Glutamatergic neuron (in vitro differentiated cells): ENCODE data around the gene RSAD2. TPM values are rescaled to one million over a fixed set of nuclear protein-coding genes. Genes with fewer than 3 reads are reported as not detected.
"Not testable (repeated sequence)": the region's sequence is repeated elsewhere in the genome, so short reads cannot be mapped to it uniquely, and the experiment has no call there.

Source experiments
- DNase-seq: peaks from one replicate; pipeline ENCODE4 v3.0.0; 2022
- H3K27ac Mint-ChIP-seq: one replicate; pipeline ENCODE4 v1.8.0; 2020; ENCODE audit warnings: mild to moderate bottlenecking, mixed read lengths, inconsistent platforms; ENCODE audit not compliant: unreplicated experiment
- H3K27me3 Mint-ChIP-seq: one replicate; pipeline ENCODE4 v1.8.0; 2020; ENCODE audit warnings: mild to moderate bottlenecking, moderate library complexity, mixed read lengths, inconsistent platforms; ENCODE audit not compliant: unreplicated experiment
- H3K36me3 Mint-ChIP-seq: one replicate; pipeline ENCODE4 v1.8.0; 2020; ENCODE audit warnings: mild to moderate bottlenecking, mixed read lengths, inconsistent platforms; ENCODE audit not compliant: unreplicated experiment
- H3K4me1 Mint-ChIP-seq: one replicate; pipeline ENCODE4 v1.8.0; 2020; ENCODE audit warnings: mild to moderate bottlenecking, low read depth, mixed read lengths, inconsistent platforms; ENCODE audit not compliant: unreplicated experiment
- H3K4me3 Mint-ChIP-seq: one replicate; pipeline ENCODE4 v1.8.0; 2020; ENCODE audit warnings: mild to moderate bottlenecking, mixed read lengths, inconsistent platforms; ENCODE audit not compliant: unreplicated experiment
- H3K9me3 Mint-ChIP-seq: one replicate; pipeline ENCODE4 v1.8.0; 2020; ENCODE audit warnings: mild to moderate bottlenecking, moderate library complexity, mixed read lengths, inconsistent platforms; ENCODE audit not compliant: unreplicated experiment
- total RNA-seq: library from RNA; stranded (reverse); fragmentation: NEBNext Ultra II Directional; extraction: Animal tissue kit (Norgen Biotek cat#: 25700); gene quantifications from one replicate; pipeline ENCODE4 v1.2.1, GENCODE V29; 2021; ENCODE audit not compliant: unreplicated experiment
- TF ChIP-seq, protein P1 (sequence below): fragments of 200-600 bp; sonication (generic); IDR thresholded peaks from one replicate; pipeline ENCODE4 v1.5.0; 2021; ENCODE audit not compliant: partially characterized antibody, unreplicated experiment

Gene RSAD2
- total RNA-seq, 1 donor from 2014 or later: not detected

- peaks cover 2% of the 10 kb centered on the region for H3K27me3 Mint-ChIP-seq
- H3K27ac Mint-ChIP-seq: no peak overlapping the region
- no peak for DNase-seq
- H3K9me3 Mint-ChIP-seq: peaks cover 4% of the 10 kb centered on the region
- peaks cover 14% of the 10 kb centered on the region for H3K36me3 Mint-ChIP-seq
- TF ChIP-seq, protein P1, sequence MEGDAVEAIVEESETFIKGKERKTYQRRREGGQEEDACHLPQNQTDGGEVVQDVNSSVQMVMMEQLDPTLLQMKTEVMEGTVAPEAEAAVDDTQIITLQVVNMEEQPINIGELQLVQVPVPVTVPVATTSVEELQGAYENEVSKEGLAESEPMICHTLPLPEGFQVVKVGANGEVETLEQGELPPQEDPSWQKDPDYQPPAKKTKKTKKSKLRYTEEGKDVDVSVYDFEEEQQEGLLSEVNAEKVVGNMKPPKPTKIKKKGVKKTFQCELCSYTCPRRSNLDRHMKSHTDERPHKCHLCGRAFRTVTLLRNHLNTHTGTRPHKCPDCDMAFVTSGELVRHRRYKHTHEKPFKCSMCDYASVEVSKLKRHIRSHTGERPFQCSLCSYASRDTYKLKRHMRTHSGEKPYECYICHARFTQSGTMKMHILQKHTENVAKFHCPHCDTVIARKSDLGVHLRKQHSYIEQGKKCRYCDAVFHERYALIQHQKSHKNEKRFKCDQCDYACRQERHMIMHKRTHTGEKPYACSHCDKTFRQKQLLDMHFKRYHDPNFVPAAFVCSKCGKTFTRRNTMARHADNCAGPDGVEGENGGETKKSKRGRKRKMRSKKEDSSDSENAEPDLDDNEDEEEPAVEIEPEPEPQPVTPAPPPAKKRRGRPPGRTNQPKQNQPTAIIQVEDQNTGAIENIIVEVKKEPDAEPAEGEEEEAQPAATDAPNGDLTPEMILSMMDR: no peak
- no peaks in the 10 kb centered on the region for H3K4me1 Mint-ChIP-seq
- H3K4me3 Mint-ChIP-seq: no peak overlapping the region
These were observed 23.2 kb upstream of the RSAD2 start for GRCh38 chr2:6854416-6854815.

DNA sequence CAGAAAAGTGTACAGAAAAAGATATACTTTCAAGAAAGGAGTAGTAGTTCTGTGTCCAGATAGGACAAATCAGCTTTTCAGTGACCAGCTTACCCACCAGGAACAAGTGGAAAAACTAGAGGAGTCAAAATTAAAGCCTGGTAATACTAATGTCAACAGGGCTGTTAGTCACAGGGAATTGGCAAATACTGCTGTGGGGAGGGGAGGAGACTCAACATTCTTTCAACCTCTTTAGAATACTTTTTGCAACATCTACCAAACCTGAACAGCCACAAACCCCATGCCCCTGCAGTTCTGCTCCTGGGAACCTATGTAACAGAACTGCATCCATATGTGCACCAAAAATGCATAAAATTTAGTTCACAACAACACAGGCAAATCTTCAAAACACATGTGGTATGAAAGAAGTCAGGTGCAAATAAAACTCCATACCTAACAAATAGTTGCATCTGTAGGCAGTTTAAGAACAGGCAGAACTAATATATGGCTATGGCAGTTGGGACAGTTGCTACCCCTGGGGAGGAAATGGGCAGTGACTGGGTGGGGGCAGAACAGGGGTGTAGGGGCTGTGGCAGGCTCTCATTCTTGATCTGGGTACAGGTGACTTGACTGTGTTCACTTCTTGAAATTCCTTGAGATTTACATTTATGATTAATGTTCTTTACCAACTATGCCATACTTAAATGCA is 21.6 kb upstream of the RSAD2 start:
- no peaks in the 10 kb centered on the region for H3K4me1 Mint-ChIP-seq
- peaks cover 2% of the 10 kb centered on the region for H3K27me3 Mint-ChIP-seq
- peaks cover 22% of the 10 kb centered on the region for H3K36me3 Mint-ChIP-seq
- no peak overlapping the region for H3K27ac Mint-ChIP-seq
- H3K9me3 Mint-ChIP-seq: peaks cover 6% of the 10 kb centered on the region
- TF ChIP-seq, protein P1: no peak
- H3K4me3 Mint-ChIP-seq: no peak overlapping the region
- DNase-seq: no peak

- TF ChIP-seq, protein P1: no peak
- no peak overlapping the region for H3K27ac Mint-ChIP-seq
- H3K4me3 Mint-ChIP-seq: no peak overlapping the region
- DNase-seq: no peak
- peaks cover 6% of the 10 kb centered on the region for H3K9me3 Mint-ChIP-seq
- no peaks in the 10 kb centered on the region for H3K4me1 Mint-ChIP-seq
- H3K27me3 Mint-ChIP-seq: peaks cover 3% of the 10 kb centered on the region
- H3K36me3 Mint-ChIP-seq: peaks cover 23% of the 10 kb centered on the region
These were observed 21.0 kb upstream of the RSAD2 start for GRCh38 chr2:6856548-6856920.

- not testable (repeated sequence) for DNase-seq, H3K4me1 Mint-ChIP-seq, H3K9me3 Mint-ChIP-seq, H3K4me3 Mint-ChIP-seq, H3K27ac Mint-ChIP-seq, H3K27me3 Mint-ChIP-seq
- H3K36me3 Mint-ChIP-seq: peaks cover 27% of the 10 kb centered on the region
These were observed 19.0 kb upstream of the RSAD2 start for GRCh38 chr2:6858466-6859027.

DNA sequence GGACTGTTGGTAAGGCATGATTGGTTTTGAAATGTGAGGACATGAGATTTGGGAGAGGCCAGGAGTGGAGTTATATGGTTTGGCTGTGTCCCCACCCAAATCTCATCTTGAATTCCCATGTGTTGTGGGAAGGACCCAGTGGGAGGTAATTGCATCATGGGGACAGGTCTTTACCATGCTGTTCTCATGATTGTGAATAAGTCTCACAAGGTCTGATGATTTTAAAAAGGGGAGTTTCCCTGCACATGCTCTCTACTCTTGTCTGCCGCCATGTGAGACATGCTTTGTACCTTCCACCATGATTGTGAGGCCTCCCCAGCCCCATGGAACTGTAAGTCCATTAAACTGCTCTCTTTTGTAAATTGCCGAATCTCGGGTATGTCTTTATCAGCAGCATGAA is 17.3 kb upstream of the RSAD2 start:
- Mint-ChIP-seq H3K27me3 (peaks cover 10% of the 10 kb centered on the region), H3K27ac (no peak overlapping the region), H3K4me1 (peaks cover 8% of the 10 kb centered on the region), H3K36me3 (peaks cover 27% of the 10 kb centered on the region), H3K9me3 (peaks cover 9% of the 10 kb centered on the region), H3K4me3 (no peak overlapping the region)
- DNase-seq: no peak
- TF ChIP-seq, protein P1: no peak
